ENCODE data around the gene PROCR.

PROCR gene

GRCh38 chr20:35216541-35216940 is 44.7 kb downstream of the PROCR start:
- no peaks in the 10 kb centered on the region for H3K27me3 ChIP-seq (ENCODE audit: insufficient read depth, low read length, poor library complexity, severe bottlenecking)
- no peak overlapping the region for H3K4me2 ChIP-seq (ENCODE audit: low read depth, low read length, poor library complexity, severe bottlenecking)
- no peaks in the 10 kb centered on the region for H3K79me2 ChIP-seq (ENCODE audit: insufficient read depth, low read length)
- no peak overlapping the region for H3K9ac ChIP-seq (ENCODE audit: low read depth, low read length, poor library complexity, severe bottlenecking)
- no peaks in the 10 kb centered on the region for H3F3A ChIP-seq (ENCODE audit: low read depth)
- H3K9me2 ChIP-seq (replicated peaks; ENCODE audit: low read depth, low read length), result no peaks in the 10 kb centered on the region
- no peaks in the 10 kb centered on the region for H3K9me3 ChIP-seq (ENCODE audit: insufficient read depth, low read depth, low read length)
- no peaks in the 10 kb centered on the region for H3K36me3 ChIP-seq (ENCODE audit: insufficient read depth, low read length)
- no peaks in the 10 kb centered on the region for H4K20me1 ChIP-seq (ENCODE audit: insufficient read depth, low read length, poor library complexity, severe bottlenecking)
- H3K4me1 ChIP-seq (ENCODE audit: insufficient read depth, low read length, poor library complexity, severe bottlenecking), result no peaks in the 10 kb centered on the region
- TF ChIP-seq CTCF (conservative IDR thresholded peaks at IDR 0.05; ENCODE audit: low read length) (no peak), EZH2phosphoT487 (IDR thresholded peaks at IDR 0.05; ENCODE audit: borderline replicate concordance) (no peak)
- no peak overlapping the region for H3K4me3 ChIP-seq (ENCODE audit: low read length, poor library complexity, severe bottlenecking)
- no peak overlapping the region for H2AFZ ChIP-seq (ENCODE audit: low read length)

GRCh38 chr20:35223941-35224340 is 52.1 kb downstream of the PROCR start:
- Histone ChIP-seq H4K20me1 (ENCODE audit: insufficient read depth, low read length, poor library complexity, severe bottlenecking) (no peaks in the 10 kb centered on the region), H3K9ac (ENCODE audit: low read depth, low read length, poor library complexity, severe bottlenecking) (no peak overlapping the region), H3K27me3 (ENCODE audit: insufficient read depth, low read length, poor library complexity, severe bottlenecking) (no peaks in the 10 kb centered on the region), H3K9me3 (ENCODE audit: insufficient read depth, low read depth, low read length) (no peaks in the 10 kb centered on the region), H3K4me3 (ENCODE audit: low read length, poor library complexity, severe bottlenecking) (no peak overlapping the region), H3K4me1 (ENCODE audit: insufficient read depth, low read length, poor library complexity, severe bottlenecking) (no peaks in the 10 kb centered on the region), H3F3A (ENCODE audit: low read depth) (no peaks in the 10 kb centered on the region), H3K4me2 (ENCODE audit: low read depth, low read length, poor library complexity, severe bottlenecking) (no peak overlapping the region), H2AFZ (ENCODE audit: low read length) (no peak overlapping the region), H3K79me2 (ENCODE audit: insufficient read depth, low read length) (no peaks in the 10 kb centered on the region), H3K9me2 (replicated peaks; ENCODE audit: low read depth, low read length) (no peaks in the 10 kb centered on the region), H3K36me3 (ENCODE audit: insufficient read depth, low read length) (no peaks in the 10 kb centered on the region)
- TF ChIP-seq EZH2phosphoT487 (IDR thresholded peaks at IDR 0.05; ENCODE audit: borderline replicate concordance) (no peak), CTCF (conservative IDR thresholded peaks at IDR 0.05; ENCODE audit: low read length) (no peak)

- Histone ChIP-seq H3K4me2 (ENCODE audit: low read depth, low read length, poor library complexity, severe bottlenecking) (no peak overlapping the region), H3K9me3 (ENCODE audit: insufficient read depth, low read depth, low read length) (no peaks in the 10 kb centered on the region), H3K4me3 (ENCODE audit: low read length, poor library complexity, severe bottlenecking) (no peak overlapping the region), H3K36me3 (ENCODE audit: insufficient read depth, low read length) (no peaks in the 10 kb centered on the region), H3K79me2 (ENCODE audit: insufficient read depth, low read length) (no peaks in the 10 kb centered on the region), H4K20me1 (ENCODE audit: insufficient read depth, low read length, poor library complexity, severe bottlenecking) (no peaks in the 10 kb centered on the region), H2AFZ (ENCODE audit: low read length) (no peak overlapping the region), H3K9me2 (replicated peaks; ENCODE audit: low read depth, low read length) (no peaks in the 10 kb centered on the region), H3F3A (ENCODE audit: low read depth) (no peaks in the 10 kb centered on the region), H3K9ac (ENCODE audit: low read depth, low read length, poor library complexity, severe bottlenecking) (no peak overlapping the region), H3K4me1 (ENCODE audit: insufficient read depth, low read length, poor library complexity, severe bottlenecking) (no peaks in the 10 kb centered on the region), H3K27me3 (ENCODE audit: insufficient read depth, low read length, poor library complexity, severe bottlenecking) (no peaks in the 10 kb centered on the region)
- no peak for TF ChIP-seq EZH2phosphoT487 (IDR thresholded peaks at IDR 0.05; ENCODE audit: borderline replicate concordance)
- TF ChIP-seq CTCF (conservative IDR thresholded peaks at IDR 0.05; ENCODE audit: low read length), result no peak
Observed at GRCh38 chr20:35224536-35224935, 52.7 kb downstream of the PROCR start.

All from Loucy (cell line).